ENCODE data around the gene LRRC63. TPM values are rescaled to one million over a fixed set of nuclear protein-coding genes. Genes with fewer than 3 reads are reported as not detected.

LRRC63 gene
- total and polyA plus RNA-seq, 2 donors (not counting 3 experiments of a cell fraction or from before 2014, with no cell fraction given), result 0.04 TPM; not detected in 1

DNA sequence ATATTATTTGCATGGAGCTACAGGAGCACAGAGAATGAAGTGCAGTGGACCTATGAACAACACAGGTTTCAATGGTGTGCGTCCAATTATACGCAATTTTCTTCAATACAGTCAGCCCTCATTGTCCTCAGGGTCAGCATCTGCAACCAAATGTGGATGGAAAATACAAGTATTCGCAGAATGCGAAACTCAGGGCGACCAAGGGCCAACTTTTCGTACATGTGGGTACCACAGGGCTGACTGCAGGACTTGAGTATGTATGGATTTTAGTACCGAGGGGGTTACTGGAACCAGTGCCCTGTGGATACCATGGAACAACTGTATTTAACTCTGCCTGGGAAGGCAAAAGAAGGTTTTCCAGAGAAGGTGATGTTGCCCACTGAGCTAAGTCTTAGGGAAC, 40.0 kb upstream of the LRRC63 start:
- Histone ChIP-seq H3K9me1 (replicated peaks; ENCODE audit: control insufficient read depth, extremely low read depth, insufficient read depth, low read length) (no peaks in the 10 kb centered on the region), H2AFZ (ENCODE audit: low read depth, low read length) (no peak overlapping the region), H4K20me1 (replicated peaks; ENCODE audit: control insufficient read depth, extremely low read depth, insufficient read depth, low read length) (no peaks in the 10 kb centered on the region), H3K36me3 (ENCODE audit: control insufficient read depth in 2 of 2, extremely low read depth in 1 of 2, insufficient read depth in 2 of 2, low read length in 2 of 2) (no peaks in the 10 kb centered on the region), H3K4me3 (replicated peaks in 1 of 3; ENCODE audit: insufficient read depth in 1 of 3, low read depth in 1 of 3, low read length in 3 of 3) (no peak overlapping the region), H3K4me1 (ENCODE audit: control insufficient read depth, extremely low read depth, insufficient read depth, low read length) (no peaks in the 10 kb centered on the region), H3K27ac (ENCODE audit: insufficient read depth, low read depth, low read length) (no peak overlapping the region), H3K9ac (replicated peaks; ENCODE audit: extremely low read depth, insufficient read depth, low read length) (no peak overlapping the region), H3K27me3 (ENCODE audit: control insufficient read depth in 2 of 2, insufficient read depth in 2 of 2, low read length in 2 of 2) (peaks cover 6 to 35% of the 10 kb centered on the region in 2 experiments), H3K4me2 (ENCODE audit: insufficient read depth, low read length) (no peak overlapping the region), H3K9me3 (replicated peaks; ENCODE audit: control insufficient read depth, insufficient read depth, low read length) (no peaks in the 10 kb centered on the region), H3K79me2 (ENCODE audit: control insufficient read depth, insufficient read depth, low read length) (no peaks in the 10 kb centered on the region)
- intact Hi-C loops (cut with micrococcal nuclease), result no loop called here
- TF ChIP-seq FOS (IDR thresholded peaks at IDR 0.05; ENCODE audit: borderline replicate concordance, insufficient read depth, low read length), result no peak
- no peak for TF ChIP-seq MYC (IDR thresholded peaks at IDR 0.05; ENCODE audit: low read depth, low read length)
- TF ChIP-seq EZH2 (IDR thresholded peaks at IDR 0.05; ENCODE audit: borderline replicate concordance, low read depth, low read length, severe bottlenecking), result no peak
- no peak for TF ChIP-seq POLR2AphosphoS5 (IDR thresholded peaks at IDR 0.05; ENCODE audit: insufficient read depth, low read depth, low read length)
- no peak for TF ChIP-seq POLR2A (IDR thresholded peaks at IDR 0.05; ENCODE audit: low read depth, low read length)
- TF ChIP-seq GATA2 (IDR thresholded peaks at IDR 0.05; ENCODE audit: insufficient read depth, insufficient read length, low read depth, low read length), result no peak
- TF ChIP-seq, protein P1, sequence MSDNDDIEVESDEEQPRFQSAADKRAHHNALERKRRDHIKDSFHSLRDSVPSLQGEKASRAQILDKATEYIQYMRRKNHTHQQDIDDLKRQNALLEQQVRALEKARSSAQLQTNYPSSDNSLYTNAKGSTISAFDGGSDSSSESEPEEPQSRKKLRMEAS (IDR thresholded peaks at IDR 0.05; ENCODE audit: insufficient read depth, insufficient read length), result no peak
- TF ChIP-seq, protein P2, sequence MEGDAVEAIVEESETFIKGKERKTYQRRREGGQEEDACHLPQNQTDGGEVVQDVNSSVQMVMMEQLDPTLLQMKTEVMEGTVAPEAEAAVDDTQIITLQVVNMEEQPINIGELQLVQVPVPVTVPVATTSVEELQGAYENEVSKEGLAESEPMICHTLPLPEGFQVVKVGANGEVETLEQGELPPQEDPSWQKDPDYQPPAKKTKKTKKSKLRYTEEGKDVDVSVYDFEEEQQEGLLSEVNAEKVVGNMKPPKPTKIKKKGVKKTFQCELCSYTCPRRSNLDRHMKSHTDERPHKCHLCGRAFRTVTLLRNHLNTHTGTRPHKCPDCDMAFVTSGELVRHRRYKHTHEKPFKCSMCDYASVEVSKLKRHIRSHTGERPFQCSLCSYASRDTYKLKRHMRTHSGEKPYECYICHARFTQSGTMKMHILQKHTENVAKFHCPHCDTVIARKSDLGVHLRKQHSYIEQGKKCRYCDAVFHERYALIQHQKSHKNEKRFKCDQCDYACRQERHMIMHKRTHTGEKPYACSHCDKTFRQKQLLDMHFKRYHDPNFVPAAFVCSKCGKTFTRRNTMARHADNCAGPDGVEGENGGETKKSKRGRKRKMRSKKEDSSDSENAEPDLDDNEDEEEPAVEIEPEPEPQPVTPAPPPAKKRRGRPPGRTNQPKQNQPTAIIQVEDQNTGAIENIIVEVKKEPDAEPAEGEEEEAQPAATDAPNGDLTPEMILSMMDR (IDR thresholded peaks at IDR 0.05; ENCODE audit: extremely low read depth in 1 of 2, insufficient read depth in 1 of 2, low read depth in 1 of 2, low read length in 2 of 2), result no peak
- no peak for TF ChIP-seq JUN (IDR thresholded peaks at IDR 0.05; ENCODE audit: borderline replicate concordance, insufficient read depth, insufficient read length, low read depth)
- FAIRE-seq, result no peak
- BruUV-seq (replicated peaks), result no TSS peak
- dilution Hi-C loops (cut with MboI; ENCODE audit: extremely low pct_ligation_motif_present, low sequenced_read_pairs), result no loop called here
- POLR2A ChIA-PET, result no interaction called here
- no peak for DNase-seq (ENCODE audit: low read depth, low spot score)
- CTCF ChIA-PET, result interaction anchor here (1.8 to 3.5 kb wide), 2 partner anchors 12 to 150 kb away, joined by 10 to 13 read pairs; no protein-coding TSS in a partner anchor
